ENCODE results near the gene SSNA1.

The SSNA1 gene, protein sequence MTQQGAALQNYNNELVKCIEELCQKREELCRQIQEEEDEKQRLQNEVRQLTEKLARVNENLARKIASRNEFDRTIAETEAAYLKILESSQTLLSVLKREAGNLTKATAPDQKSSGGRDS

GRCh38 chr9:137188490-137189296, at the start of gene SSNA1, which contains the start of gene ANAPC2:
TSS of gene SSNA1 (plus strand) at chr9:137188676. CDS start at chr9:137188727, 51 bp downstream.
TSS of gene ANAPC2 (minus strand) at chr9:137188560. CDS start at chr9:137188532, 28 bp downstream.
- DNase-seq: peak; percentile 85 to 97 (median 93)
- intact Hi-C loops (cut with DNase I): loop anchor here (5.0 to 10.0 kb wide), 2 partner anchors 39 to 64 kb away; partner anchors contain the start of genes CYSRT1 and RNF224

- intact Hi-C loops (cut with DNase I): no loop called here
- DNase-seq: peak in 41 of 42 donors; percentile 34 to 91 (median 76)
These were observed 49.6 kb upstream of the SSNA1 start, which contains the start of gene GRIN1 for GRCh38 chr9:137138722-137139467. TSS of gene GRIN1 (plus strand) at chr9:137139154. CDS start at chr9:137139487, 333 bp downstream.

DNA sequence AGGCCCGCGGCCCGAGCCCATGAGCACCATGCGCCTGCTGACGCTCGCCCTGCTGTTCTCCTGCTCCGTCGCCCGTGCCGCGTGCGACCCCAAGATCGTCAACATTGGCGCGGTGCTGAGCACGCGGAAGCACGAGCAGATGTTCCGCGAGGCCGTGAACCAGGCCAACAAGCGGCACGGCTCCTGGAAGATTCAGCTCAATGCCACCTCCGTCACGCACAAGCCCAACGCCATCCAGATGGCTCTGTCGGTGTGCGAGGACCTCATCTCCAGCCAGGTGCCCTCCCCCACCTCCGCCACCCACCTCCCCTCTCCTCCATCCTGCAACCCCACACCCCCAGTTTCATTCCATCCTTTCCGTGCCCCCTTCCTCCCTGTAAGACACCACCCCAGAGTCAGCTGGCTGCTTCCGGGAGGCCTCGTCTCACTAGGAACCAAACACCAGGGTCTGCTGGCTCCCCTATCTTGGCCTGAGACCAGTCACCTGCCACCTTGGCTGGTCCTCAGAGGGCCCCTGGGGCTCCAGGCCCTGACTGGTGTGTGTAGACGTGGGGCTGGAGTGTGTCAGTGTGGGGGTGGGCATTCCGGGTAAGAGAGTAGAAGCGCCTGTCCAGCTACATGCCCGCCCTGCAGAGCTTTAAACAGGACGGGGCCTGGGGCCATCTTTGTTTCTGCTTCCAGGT, 48.9 kb upstream of the SSNA1 start:
- DNase-seq: no peak
- intact Hi-C loops (cut with DNase I): no loop called here

DNA sequence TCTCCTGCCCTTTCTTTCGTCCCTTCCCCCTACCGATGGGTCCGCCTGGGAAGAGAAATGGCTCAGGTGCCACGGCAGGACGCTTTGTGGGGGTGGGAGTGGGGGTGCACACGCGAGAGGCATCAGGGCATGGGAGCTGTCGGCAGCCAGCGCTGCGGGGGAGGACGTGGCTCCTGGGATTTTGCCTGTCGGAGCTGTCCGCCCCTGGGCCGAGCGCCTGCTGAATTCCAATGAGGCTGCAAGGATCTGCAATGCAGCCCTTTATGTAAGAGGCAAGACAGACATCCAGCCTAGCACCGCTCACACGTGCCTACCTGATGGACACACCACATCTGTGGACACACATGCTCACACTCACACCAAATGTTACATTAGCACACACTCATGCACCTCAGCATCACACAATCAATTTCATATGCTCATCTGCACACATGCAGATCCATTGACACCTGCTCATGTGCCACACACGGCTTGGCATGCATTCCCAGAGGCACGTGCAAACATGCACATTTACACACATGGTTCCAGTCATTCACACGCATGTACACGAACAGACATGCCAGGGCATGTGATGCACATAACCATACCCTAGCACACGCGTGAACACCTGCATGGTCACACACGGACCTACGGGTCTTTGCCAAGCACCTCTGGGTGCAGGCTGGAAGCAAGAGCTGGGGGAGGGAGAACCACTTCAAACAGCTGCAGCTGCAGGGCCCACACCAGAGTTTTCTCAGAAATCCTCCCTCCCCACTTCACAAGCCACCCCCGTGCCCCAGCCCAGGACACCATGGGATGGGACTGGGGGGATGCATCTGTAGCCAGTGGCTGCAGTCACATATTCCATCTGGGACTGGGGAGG, 48.1 kb upstream of the SSNA1 start:
- intact Hi-C loops (cut with DNase I): no loop called here
- peak; percentile 48 to 95 (median 82) for DNase-seq

DNA sequence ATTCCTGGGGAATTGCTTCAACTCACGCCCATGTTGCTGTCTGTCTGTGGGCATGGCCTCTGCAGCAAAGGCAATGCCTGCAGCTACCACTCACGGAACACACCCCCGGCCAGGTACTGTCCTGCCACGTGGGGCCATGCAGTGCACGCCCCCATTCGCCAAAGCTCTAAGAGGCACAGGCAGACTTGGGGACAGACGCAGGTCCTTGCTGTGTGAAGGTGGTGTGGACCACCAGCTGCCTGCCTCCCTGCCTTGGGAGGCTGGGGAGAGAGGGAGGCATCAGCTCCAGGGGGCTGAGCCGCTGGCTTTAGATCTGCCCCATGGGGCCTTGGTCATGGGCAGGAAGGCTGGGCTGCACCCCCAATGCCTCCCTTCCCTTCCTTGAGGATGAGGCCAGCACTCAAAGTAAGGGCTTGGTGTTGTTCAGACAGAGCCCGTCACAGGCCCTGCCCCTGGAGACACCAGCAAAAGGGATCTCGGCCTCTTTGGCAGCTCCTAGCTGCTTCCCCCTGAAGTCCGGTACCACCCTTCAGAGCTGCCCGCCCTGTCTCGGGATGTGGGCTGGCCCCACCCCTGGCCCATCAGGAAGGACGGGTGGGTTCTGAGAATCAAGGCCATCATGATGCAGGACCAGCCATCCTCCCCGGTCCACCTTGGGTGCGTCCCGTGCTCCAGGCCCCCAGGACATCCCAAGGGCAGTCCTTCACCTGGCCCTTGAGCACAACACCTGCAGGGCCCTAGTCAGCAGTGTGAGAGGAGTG, 47.2 kb upstream of the SSNA1 start:
- intact Hi-C loops (cut with DNase I): no loop called here
- DNase-seq: no peak

DNA sequence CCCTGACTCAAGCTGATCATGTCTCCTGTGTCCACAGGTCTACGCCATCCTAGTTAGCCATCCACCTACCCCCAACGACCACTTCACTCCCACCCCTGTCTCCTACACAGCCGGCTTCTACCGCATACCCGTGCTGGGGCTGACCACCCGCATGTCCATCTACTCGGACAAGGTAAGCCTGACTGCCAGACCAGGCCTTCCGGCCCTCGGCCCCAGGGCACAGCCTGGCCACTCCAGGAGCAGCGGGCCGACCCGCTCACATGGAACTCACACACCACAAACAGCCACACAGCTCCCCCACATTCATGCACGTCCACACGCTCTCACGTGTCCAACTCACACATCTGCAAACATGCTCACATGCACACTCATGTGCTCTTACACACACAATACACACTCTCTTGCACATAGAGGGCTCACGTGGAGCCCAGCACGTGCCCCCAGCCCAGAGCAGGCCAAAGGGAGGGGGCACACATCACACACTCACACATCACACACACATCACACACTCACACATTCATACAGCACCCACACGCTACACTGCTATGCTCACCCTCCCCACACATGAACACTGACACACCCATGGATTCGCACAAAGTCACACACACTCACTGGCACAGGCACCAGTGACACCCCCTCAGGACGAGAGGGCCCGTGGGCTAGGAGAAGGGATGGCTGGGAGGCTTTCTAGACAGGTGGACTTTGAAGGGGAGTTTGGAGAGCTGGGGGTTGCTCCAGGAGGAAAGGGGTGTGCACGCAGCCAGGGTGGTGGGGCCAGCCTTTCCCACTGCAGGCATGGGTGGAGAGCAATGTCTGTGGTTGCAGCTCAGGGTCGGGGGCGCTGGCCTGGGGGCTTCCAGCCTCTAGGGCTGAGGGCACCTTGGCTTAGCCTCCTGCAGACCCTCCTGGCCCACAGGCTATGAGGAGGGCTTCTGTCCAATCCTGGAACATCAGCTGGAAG, 46.2 kb upstream of the SSNA1 start:
- intact Hi-C loops (cut with DNase I): no loop called here
- peak in 3 of 42 donors; percentile 30 to 58 (median 49) for DNase-seq

DNA sequence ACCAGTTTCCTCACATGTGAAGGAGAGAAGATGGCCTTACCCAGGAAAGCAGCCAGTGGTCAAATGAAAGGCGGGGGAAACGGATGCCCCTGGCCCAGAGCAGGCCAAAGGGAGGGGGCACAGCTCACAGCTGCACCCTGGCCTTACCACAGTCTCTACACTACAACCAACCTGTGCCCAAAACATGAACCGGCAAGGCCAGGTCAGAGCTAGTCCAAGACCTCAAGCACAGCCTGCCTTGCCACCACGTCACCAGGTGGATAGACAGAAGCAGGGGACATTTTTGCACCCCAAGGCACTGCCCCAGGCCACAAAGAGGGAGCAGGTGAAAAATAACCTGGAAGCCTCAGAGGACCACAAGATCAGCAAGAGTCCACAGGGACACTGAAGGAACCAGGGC, 45.0 kb upstream of the SSNA1 start:
- no peak for DNase-seq
- intact Hi-C loops (cut with DNase I): no loop called here

DNA sequence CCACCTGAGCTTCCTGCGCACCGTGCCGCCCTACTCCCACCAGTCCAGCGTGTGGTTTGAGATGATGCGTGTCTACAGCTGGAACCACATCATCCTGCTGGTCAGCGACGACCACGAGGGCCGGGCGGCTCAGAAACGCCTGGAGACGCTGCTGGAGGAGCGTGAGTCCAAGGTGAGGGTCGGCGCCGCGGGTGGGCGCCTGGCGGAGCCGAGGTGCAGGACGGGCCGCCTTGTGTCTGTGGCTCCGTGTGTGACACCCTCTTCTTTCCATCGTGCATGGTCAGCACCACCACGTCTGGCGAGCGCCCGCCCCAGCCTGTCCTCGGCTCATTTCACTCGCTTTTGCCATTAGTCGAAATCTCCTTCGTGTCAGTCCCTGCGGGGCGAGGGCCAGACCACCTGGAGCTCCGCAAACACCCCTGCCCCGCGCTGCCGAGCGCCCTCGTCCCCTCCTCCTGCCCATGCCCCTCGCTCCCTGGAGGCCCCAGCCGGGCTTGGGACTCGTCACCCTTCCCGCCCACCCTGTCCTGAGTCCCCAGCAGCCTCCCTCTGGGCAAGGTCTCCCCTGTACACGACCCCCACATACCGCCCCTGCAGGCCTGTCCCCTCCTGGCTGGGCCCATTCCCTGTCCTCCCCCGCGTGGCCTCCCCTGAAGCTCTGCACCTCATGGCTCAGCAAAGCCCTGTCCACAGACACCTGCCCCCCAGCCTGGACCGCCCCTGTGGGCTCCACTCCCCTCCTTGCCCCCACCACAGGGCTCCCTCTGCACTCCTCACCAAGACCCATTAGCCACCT, 42.5 kb upstream of the SSNA1 start:
- peak in 1 of 42 donors; percentile 25 for DNase-seq

GRCh38 chr9:137146527-137146918, 42.0 kb upstream of the SSNA1 start:
- intact Hi-C loops (cut with DNase I): no loop called here
- no peak for DNase-seq

More for the DNA sequence above, 42.5 kb upstream of the SSNA1 start:
- intact Hi-C loops (cut with DNase I): no loop called here

DNA sequence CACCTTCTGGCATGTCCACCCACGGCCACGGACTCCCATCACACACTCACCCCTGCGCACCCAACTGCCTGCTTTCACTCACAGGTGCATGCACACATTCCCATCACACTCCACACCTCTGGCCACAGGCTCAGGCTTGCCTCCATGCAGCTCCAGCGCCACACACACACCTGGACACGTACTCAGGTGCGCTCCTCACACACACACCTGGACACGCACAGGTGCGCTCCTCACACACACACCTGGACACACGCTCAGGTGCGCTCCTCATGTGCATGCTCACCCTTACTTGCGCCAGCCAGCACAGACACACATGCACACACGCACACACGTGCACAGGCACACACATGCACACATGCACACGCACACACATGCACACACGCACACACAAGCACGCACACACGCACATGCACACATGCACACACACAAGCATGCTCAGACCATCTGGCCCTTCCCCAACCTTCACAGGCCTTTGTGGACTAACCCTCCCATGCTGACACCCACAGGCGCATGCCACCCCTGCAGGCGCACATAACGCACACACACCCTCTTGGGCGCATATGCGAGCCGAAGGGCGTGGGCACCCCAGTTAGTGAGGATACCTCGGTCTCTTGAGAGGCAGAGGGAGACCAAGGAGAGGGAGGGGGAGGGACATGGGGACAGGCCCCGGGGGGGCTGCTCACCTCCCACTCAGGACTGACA, 41.2 kb upstream of the SSNA1 start:
- DNase-seq: peak in 3 of 42 donors; percentile 28 to 68 (median 47)
- intact Hi-C loops (cut with DNase I): no loop called here

DNA sequence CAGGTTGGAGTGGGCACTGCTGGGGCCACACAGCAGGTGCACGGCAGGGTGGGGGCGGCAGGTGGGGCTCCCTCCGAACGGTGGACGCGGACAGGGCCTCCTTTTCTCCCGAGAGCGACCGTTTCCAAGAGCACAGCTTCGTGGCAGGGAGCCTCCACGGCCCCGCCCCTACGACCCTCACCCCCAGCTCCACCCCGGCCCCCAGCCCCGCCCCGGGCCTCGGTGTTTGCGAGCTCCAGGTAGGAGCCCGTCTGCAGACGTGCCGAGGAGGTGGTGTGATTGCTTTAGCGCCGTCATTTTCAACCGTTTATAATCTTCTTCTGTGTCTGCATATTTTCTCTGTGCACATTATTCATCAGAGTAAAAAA, 40.7 kb upstream of the SSNA1 start:
- intact Hi-C loops (cut with DNase I): no loop called here
- DNase-seq: no peak

DNA sequence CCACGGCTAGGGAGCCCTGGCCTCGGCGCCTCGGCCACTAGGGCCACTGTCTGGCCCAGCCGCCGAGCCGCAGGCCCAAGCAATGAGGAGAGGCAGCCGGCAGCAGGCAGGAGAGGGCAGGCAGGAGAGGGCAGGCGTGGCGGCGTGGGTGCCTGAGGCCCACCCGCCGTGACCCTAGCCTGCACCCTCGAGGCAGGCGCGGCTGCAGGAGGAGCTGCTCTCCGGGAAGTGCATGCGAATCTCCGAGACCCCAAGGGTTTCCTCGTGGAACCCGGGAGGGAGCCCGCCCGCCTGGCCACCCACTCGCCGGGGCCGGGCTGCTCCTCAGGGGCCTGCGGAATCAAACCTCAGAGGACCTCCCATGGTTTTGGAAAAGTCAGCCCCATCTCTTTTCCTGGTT, 40.2 kb upstream of the SSNA1 start:
- DNase-seq: no peak
- intact Hi-C loops (cut with DNase I): no loop called here

GRCh38 chr9:137148661-137149060, 39.8 kb upstream of the SSNA1 start:
- DNase-seq: no peak
- intact Hi-C loops (cut with DNase I): no loop called here

DNA sequence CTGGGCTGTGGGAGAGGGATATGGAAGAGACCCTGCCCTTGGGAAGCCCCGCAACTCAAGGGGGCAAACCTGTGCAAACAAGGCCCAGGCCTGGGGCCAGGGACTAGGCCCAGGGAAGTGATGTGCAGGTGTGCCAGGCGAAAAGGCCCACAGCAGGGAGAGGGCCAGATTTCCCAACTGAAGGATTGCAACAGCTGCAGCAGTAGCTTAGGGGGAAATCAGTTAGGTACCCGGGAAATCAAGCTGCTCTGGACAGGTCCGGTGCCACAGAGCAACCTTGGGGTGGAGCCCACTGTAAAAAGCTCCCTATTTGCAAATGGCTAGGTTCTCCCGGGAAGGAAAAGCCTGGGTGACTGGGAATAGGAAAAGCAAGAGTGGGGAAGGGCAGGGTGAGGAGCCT, 39.1 kb upstream of the SSNA1 start:
- intact Hi-C loops (cut with DNase I): no loop called here

More for the DNA sequence above, 39.1 kb upstream of the SSNA1 start:
- no peak for DNase-seq
